Lower leg skin (tissue), 4 donors: ENCODE results near the gene LMTK2. TPM values are rescaled to one million over a fixed set of nuclear protein-coding genes. Genes with fewer than 3 reads are reported as not detected.
A peak's percentile ranks its signal among the peaks of the same experiment; 100 is the strongest.

ENCODE experiments used
- DNase-seq, 2 donors: peaks; one replicate each; pipeline ENCODE4 v3.0.0-alpha.2; 2019; ENCODE audit warnings: low spot score in 2 of 2
- H3K4me3 ChIP-seq: fragments of 200-600 bp; sonication (generic); 2 replicates; pipeline ENCODE4 v1.5.1; 2017; ENCODE audit warnings: mild to moderate bottlenecking, low read depth; ENCODE audit not compliant: poor library complexity, severe bottlenecking
- CTCF ChIP-seq, 3 donors: fragments of 450-650 bp; IDR thresholded peaks; one replicate each; pipeline ENCODE4 v1.5.1; 2016; ENCODE audit warnings: antibody characterized with exemption in 3 of 3, mild to moderate bottlenecking in 3 of 3, moderate library complexity in 2 of 3
- POLR2A ChIP-seq, 2 donors: fragments of 450-650 bp; IDR thresholded peaks; one replicate each; pipeline ENCODE4 v1.6.1; 2016 to 2017; ENCODE audit warnings: antibody characterized with exemption in 2 of 2, mild to moderate bottlenecking in 1 of 2, moderate library complexity in 1 of 2
- WGBS, 2 donors: methylation state at CpG; one replicate each; pipeline ENCODE4 v1.1.5; 2018; 5-methylcytosine and 5-hydroxymethylcytosine counted together
- intact Hi-C: fragments of 100-400 bp; cut with DNase I; formaldehyde crosslinking; loops from one replicate; pipeline ENCODE4 v1.15.0; 2023; ENCODE audit warnings: low total_unique reads
- total RNA-seq, 4 donors: library from RNA; depleted of rRNA; stranded (reverse); fragments of >200 nt; gene quantifications; one replicate each; pipeline ENCODE4 v1.1.0, GENCODE V29; 2016

The LMTK2 gene
- total RNA-seq, 4 donors from 2014 or later: 31.9 to 44.3 (median 35.0) TPM

- TF ChIP-seq CTCF (IDR thresholded peaks at IDR 0.05): no peak
- no peak for TF ChIP-seq POLR2A (IDR thresholded peaks at IDR 0.05)
- 1% methylated on average over 21 to 23 of the region's 69 CpGs for WGBS, 2 donors
- intact Hi-C loops: no loop called here
- DNase-seq: peak; percentile 89 to 99
- H3K4me3 ChIP-seq: peak within 1 kb of the TSS; percentile 59
Observed at GRCh38 chr7:98251601-98252424, 145.2 kb downstream of the LMTK2 start, which contains the start of gene TECPR1. TSS of gene TECPR1 (minus strand) at chr7:98252232. CDS start at chr7:98246146, 6,086 bp downstream.

- 25 to 31% methylated on average over 24 to 30 of the region's 32 CpGs for WGBS, 2 donors
- H3K4me3 ChIP-seq: peak overlapping the region; percentile 59
- DNase-seq: no peak
- TF ChIP-seq POLR2A (IDR thresholded peaks at IDR 0.05): no peak
- no peak for TF ChIP-seq CTCF (IDR thresholded peaks at IDR 0.05)
- intact Hi-C loops: no loop called here
Observed at GRCh38 chr7:98252425-98253054, 145.9 kb downstream of the LMTK2 start.

DNA sequence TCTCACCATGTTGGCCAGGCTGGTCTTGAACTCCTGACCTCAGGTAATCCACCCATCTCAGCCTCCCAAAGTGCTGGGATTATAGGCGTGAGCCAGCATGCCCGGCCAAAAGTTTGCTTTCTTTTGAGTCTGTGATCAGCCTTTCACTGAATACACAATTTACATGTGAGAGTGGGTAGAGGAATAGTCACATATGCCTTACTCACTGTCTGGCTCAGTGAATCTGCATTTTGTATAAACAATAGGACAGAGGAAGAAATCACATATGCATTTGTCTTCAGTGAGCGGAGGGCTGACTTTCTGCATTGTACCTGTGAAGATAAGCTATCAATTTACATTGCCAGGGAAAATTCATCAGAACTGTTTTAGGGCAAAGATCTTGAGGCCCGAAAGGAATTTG is 147.9 kb downstream of the LMTK2 start:
- 95% methylated on average over 4 of the region's 4 CpGs for WGBS, 2 donors
- no peak for DNase-seq
- TF ChIP-seq CTCF (IDR thresholded peaks at IDR 0.05) (no peak), POLR2A (IDR thresholded peaks at IDR 0.05) (no peak)
- no peak overlapping the region for H3K4me3 ChIP-seq
- intact Hi-C loops: no loop called here

GRCh38 chr7:98254951-98255610 is 148.4 kb downstream of the LMTK2 start:
- no peak for DNase-seq
- intact Hi-C loops: no loop called here
- no peak overlapping the region for H3K4me3 ChIP-seq
- TF ChIP-seq CTCF (IDR thresholded peaks at IDR 0.05): no peak
- TF ChIP-seq POLR2A (IDR thresholded peaks at IDR 0.05): no peak
- WGBS, 2 donors: 79 to 82% methylated on average over 11 of the region's 11 CpGs

DNA sequence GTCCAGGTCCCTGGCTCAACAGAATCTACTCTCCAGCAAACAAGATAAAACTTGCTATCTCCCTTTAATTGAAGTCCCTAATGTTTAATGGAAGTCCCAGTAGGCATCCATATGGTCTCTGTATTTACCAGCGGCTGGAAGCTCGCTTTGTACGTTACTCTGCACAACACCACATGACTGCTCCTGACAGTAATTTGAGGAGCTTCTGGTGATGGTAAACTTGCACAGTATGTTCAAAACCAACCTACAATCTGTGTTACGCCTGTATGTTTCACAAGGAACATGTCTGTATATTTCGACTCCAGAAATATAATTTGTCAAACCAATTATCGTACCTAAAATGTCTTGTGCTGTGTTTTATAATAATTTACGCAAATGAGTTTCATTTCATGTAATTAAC is 149.8 kb downstream of the LMTK2 start:
- H3K4me3 ChIP-seq: no peak overlapping the region
- TF ChIP-seq CTCF (IDR thresholded peaks at IDR 0.05) (no peak), POLR2A (IDR thresholded peaks at IDR 0.05) (no peak)
- intact Hi-C loops: no loop called here
- WGBS, 2 donors: 93 to 97% methylated on average over 7 of the region's 7 CpGs
- DNase-seq: no peak
